Coronary artery (tissue), 2 donors: Measurements from ENCODE around the gene FAM170B.

Experiments used
- DNase-seq: peaks from one replicate; pipeline ENCODE4 v3.0.0-alpha.2; 2017; ENCODE audit warnings: low spot score
- H3K27ac ChIP-seq, 2 donors: fragments of 200-600 bp; sonication (generic); one replicate each; pipeline ENCODE4 v1.5.1; 2016 to 2019
- H3K4me3 ChIP-seq: fragments of 200-600 bp; sonication (generic); 2 replicates; pipeline ENCODE4 v1.5.1; 2016; ENCODE audit warnings: mild to moderate bottlenecking, moderate library complexity
- CTCF ChIP-seq: fragments of 200-600 bp; sonication (generic); IDR thresholded peaks from one replicate; pipeline ENCODE4 v1.5.1; 2019; ENCODE audit warnings: antibody characterized with exemption

Gene FAM170B

GRCh38 chr10:49104323-49104722, 29.5 kb downstream of the FAM170B start:
- DNase-seq, result no peak
- no peak for TF ChIP-seq CTCF

GRCh38 chr10:49103761-49104160, 30.1 kb downstream of the FAM170B start:
- peak overlapping the region; percentile 53 to 76 for H3K27ac ChIP-seq
- DNase-seq, result no peak
- H3K4me3 ChIP-seq, result no peak overlapping the region
- TF ChIP-seq CTCF, result no peak

More at GRCh38 chr10:49104323-49104722, 29.5 kb downstream of the FAM170B start:
- Histone ChIP-seq H3K4me3 (no peak overlapping the region), H3K27ac (peak overlapping the region; percentile 53 to 76)

- no peak for TF ChIP-seq CTCF
- DNase-seq, result peak; percentile 14
- Histone ChIP-seq H3K4me3 (no peak overlapping the region), H3K27ac (no peak overlapping the region)
Observed at GRCh38 chr10:49099046-49099445, 34.8 kb downstream of the FAM170B start.

- TF ChIP-seq CTCF, result no peak
- Histone ChIP-seq H3K27ac (peak overlapping the region; percentile 7 to 46), H3K4me3 (no peak overlapping the region)
- DNase-seq, result peak; percentile 62
Observed at GRCh38 chr10:49096890-49097445, 36.9 kb downstream of the FAM170B start.

DNA sequence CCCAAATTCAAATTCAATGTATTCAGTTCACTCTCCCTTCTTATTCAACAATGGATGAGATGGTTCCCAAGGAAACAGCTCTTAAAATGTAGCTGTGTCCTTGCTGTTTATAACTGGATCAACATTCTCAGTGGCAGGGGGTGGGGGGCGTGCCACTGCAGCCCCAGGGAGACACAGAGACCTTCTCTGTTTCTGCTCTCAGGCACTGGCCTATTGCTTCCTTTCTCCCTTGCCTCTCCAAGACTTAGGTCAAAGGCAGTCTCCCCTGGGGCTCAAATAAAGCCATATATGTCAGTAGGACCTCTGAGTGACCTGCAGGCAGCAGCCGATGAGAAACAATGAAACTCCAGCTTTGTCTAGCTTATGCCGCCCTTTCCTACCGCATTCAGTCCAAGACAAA, 39.2 kb downstream of the FAM170B start:
- Histone ChIP-seq H3K27ac (peak overlapping the region; percentile 19 to 46), H3K4me3 (no peak overlapping the region)
- DNase-seq, result no peak
- TF ChIP-seq CTCF, result no peak

- no peak overlapping the region for H3K27ac ChIP-seq
Observed at GRCh38 chr10:49093922-49094321, 39.9 kb downstream of the FAM170B start.

More at GRCh38 chr10:49093922-49094321, 39.9 kb downstream of the FAM170B start:
- no peak overlapping the region for H3K4me3 ChIP-seq
- no peak for TF ChIP-seq CTCF
- peak; percentile 45 for DNase-seq
